Pancreas (tissue), 10 donors: ENCODE data around the gene RIC3. TPM values are rescaled to one million over a fixed set of nuclear protein-coding genes. Genes with fewer than 3 reads are reported as not detected.

Experiments used
- ATAC-seq, 4 donors: fragments of 200-7000 bp; cut with Tn5 transposase; one replicate each; pipeline versions ENCODE4 v1.8.0 to v1.9.1; 2020; ENCODE audit warnings: mild to moderate bottlenecking in 4 of 4, moderate library complexity in 4 of 4
- DNase-seq, 6 donors: peaks; one replicate each; pipeline ENCODE4 v3.0.0-alpha.2; 2020
- FAIRE-seq: peaks from 2 replicates; lab custom pipeline; 2012; peaks lifted over from hg19 to GRCh38; lab: Jason Lieb, UNC
- H3K27ac ChIP-seq, 4 donors: fragments of 200-600 bp; sonication (generic); 1 replicate in 3 of 4; 2 replicates in 1 of 4; pipeline versions ENCODE4 v1.5.0 to v1.8.0; 2020
- H3K27me3 ChIP-seq, 4 donors: fragments of 200-600 bp; one replicate each; pipeline ENCODE4 v1.8.0; 2021
- H3K36me3 ChIP-seq, 3 donors: fragments of 200-600 bp; sonication (generic) in 1 of 3; one replicate each; pipeline versions ENCODE4 v1.5.0 to v1.8.0; 2020 to 2021
- H3K4me1 ChIP-seq, 3 donors: fragments of 200-600 bp; one replicate each; pipeline ENCODE4 v1.8.0; 2021
- H3K4me3 ChIP-seq, 4 donors: fragments of 200-600 bp; sonication (generic) in 2 of 4; one replicate each; pipeline versions ENCODE4 v1.5.0 to v1.8.0; 2020 to 2021
- H3K9me3 ChIP-seq, 4 donors: fragments of 200-600 bp; one replicate each; pipeline ENCODE4 v1.8.0; 2021
- WGBS, 2 donors: extraction: QIAGEN DNeasy Blood & Tissue Kit; methylation state at CpG; one replicate each; pipeline ENCODE4 v1.1.7; 2013; 5-methylcytosine and 5-hydroxymethylcytosine counted together
- intact Hi-C, 3 donors: fragments of 100-400 bp; cut with DNase I; formaldehyde crosslinking; loops; one replicate each; pipeline versions ENCODE4 v1.11.1 to v1.14.2; 2022
- polyA plus RNA-seq, 2 donors: library from polyadenylated mRNA; stranded (reverse); fragments of 200-250 nt; gene quantifications; one replicate each; pipeline ENCODE4 v1.2.3, GENCODE V29; 2013
- total RNA-seq, 6 donors: library from RNA; stranded (reverse); fragmentation: NEBNext Ultra II Directional in 4 of 6; extraction: Animal tissue kit (Norgen Biotek cat#: 25700) in 4 of 6; gene quantifications; one replicate each; pipeline versions ENCODE4 v1.2.1 to v1.2.4, GENCODE V29; 2021 to 2023
- TF ChIP-seq, protein P1 (sequence below), 4 donors: fragments of 200-600 bp; sonication (generic) in 3 of 4; IDR thresholded peaks; one replicate each; pipeline versions ENCODE4 v1.5.0 to v1.8.0; 2021; ENCODE audit warnings: antibody characterized with exemption in 4 of 4
- donor health status: healthy with polysubstance abuse.
- donor health status: DM: no; HTN: no; CAD: no; lungs with moderate emphysema.
- donor health status: DM: no; HTN: no; CAD: no.
- donor health status: control.
- donor health status: control.
- donor health status: Bipolar disorder and iron deficiency.
- donor health status: DM: yes; HTN: yes; CAD: no.
- donor health status: DM: no; HTN: no; CAD: no.
- donor health status: DM: no; HTN: no; CAD: no.
- donor health status: DM: yes; HTN: yes; CAD: no.

The RIC3 gene
- total and polyA plus RNA-seq, 8 donors, result 11.3 to 49.9 (median 18.2) TPM

DNA sequence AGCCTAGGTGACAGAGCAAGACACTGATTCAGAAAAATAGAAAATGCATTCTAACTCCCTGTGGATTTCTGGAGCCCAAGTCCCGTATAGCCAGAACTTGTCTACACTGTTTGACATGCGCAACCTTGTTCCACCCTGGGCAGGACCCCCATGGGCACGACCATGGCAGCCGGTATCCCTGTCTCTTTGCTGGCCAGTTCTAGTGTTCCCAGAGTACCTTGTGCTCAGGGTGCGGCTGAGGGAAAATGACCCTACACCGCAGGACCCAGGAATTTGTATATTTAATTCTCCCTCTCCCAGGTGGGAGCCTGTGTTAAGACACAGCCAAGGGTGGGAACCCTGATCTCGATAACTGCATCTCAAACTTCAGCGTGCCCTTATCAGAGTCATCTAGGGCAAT, 36.7 kb upstream of the RIC3 start:
- intact Hi-C loops, result no loop called here
- no peak for DNase-seq
- peaks cover 0 to 17% (median 2%) of the 10 kb centered on the region in 4 donors for H3K27me3 ChIP-seq
- no peaks in the 10 kb centered on the region for H3K36me3 ChIP-seq
- no peak for ATAC-seq
- H3K4me3 ChIP-seq, result no peak overlapping the region
- peaks cover 0 to 6% (median 3%) of the 10 kb centered on the region in 3 donors for H3K4me1 ChIP-seq
- no peaks in the 10 kb centered on the region for H3K9me3 ChIP-seq
- no peak for FAIRE-seq
- H3K27ac ChIP-seq, result no peak overlapping the region
- WGBS, 2 donors, result 91 to 93% methylated on average over 8 of the region's 8 CpGs
- TF ChIP-seq, protein P1, sequence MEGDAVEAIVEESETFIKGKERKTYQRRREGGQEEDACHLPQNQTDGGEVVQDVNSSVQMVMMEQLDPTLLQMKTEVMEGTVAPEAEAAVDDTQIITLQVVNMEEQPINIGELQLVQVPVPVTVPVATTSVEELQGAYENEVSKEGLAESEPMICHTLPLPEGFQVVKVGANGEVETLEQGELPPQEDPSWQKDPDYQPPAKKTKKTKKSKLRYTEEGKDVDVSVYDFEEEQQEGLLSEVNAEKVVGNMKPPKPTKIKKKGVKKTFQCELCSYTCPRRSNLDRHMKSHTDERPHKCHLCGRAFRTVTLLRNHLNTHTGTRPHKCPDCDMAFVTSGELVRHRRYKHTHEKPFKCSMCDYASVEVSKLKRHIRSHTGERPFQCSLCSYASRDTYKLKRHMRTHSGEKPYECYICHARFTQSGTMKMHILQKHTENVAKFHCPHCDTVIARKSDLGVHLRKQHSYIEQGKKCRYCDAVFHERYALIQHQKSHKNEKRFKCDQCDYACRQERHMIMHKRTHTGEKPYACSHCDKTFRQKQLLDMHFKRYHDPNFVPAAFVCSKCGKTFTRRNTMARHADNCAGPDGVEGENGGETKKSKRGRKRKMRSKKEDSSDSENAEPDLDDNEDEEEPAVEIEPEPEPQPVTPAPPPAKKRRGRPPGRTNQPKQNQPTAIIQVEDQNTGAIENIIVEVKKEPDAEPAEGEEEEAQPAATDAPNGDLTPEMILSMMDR (IDR thresholded peaks at IDR 0.05), result no peak

DNA sequence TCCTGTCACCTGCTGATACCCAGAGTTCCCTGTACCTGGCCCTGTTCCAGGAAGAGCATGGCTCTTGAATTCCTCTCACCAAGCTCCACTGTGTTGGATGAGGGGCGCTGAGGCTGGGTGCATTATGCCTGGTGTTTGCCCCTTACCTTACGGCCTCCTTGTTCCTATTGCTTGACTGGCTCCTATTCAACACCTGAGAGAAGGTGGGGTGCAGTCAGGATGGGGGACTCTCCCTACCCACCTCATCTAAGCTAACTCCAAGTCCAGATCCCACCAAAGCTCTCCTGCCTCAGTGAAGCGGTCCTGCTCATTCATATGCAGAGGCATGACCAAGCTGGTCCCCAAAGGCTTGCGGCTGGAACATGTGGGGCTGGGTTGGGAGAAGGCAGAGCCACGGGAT, 35.8 kb upstream of the RIC3 start:
- intact Hi-C loops, result no loop called here
- FAIRE-seq (no peak), ATAC-seq (no peak), DNase-seq (no peak)
- 51 to 57% methylated on average over 5 of the region's 5 CpGs for WGBS, 2 donors
- Histone ChIP-seq H3K36me3 (no peaks in the 10 kb centered on the region), H3K27ac (no peak overlapping the region), H3K9me3 (no peaks in the 10 kb centered on the region), H3K4me1 (peaks cover 0 to 6% (median 3%) of the 10 kb centered on the region in 3 donors), H3K4me3 (no peak overlapping the region), H3K27me3 (peaks cover 0 to 17% (median 2%) of the 10 kb centered on the region in 4 donors)
- TF ChIP-seq, protein P1 (IDR thresholded peaks at IDR 0.05), result no peak

DNA sequence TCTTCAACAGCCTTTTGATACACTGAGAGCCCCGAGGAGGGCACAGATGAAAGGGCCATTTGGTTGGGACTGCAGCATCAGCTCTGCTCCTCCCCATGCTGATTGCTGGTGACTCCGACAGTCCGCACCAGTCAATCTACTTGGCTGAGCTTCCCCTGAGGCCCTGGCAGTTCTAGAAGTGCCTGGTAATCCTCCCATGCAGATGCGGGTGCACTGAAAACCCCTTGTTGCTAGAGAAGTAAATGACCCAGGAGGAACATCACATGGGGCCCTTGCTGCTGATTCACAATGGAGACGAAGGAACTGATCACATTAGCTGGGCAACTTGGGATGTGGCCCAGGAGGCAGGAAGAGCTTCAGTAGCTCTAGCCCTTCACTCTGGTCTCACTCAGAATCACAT, 35.2 kb upstream of the RIC3 start:
- no peak for FAIRE-seq

DNA sequence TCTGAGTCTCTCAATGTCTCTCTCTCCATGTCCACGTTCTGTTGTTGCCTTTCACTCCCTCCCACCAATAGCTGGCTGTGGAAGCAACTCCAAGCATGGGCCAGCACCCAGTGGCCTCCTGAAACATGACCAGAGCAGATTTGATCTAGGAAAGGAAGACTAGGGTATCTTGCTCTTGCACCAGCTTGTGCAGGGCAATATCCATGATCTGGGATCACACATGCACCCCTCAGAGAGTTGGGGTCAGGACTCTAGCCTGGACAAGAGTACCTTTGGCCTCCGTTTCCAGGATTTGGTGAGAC, 34.5 kb upstream of the RIC3 start:
- no peaks in the 10 kb centered on the region for H3K9me3 ChIP-seq
- intact Hi-C loops, result no loop called here
- no peak overlapping the region for H3K4me3 ChIP-seq
- H3K27ac ChIP-seq, result no peak overlapping the region
- peaks cover 0 to 9% (median 2%) of the 10 kb centered on the region in 4 donors for H3K27me3 ChIP-seq
- no peak for ATAC-seq
- no peaks in the 10 kb centered on the region for H3K36me3 ChIP-seq
- 84 to 91% methylated on average over 2 of the region's 2 CpGs for WGBS, 2 donors
- no peak for DNase-seq
- TF ChIP-seq, protein P1 (IDR thresholded peaks at IDR 0.05), result no peak
- H3K4me1 ChIP-seq, result peaks cover 0 to 6% (median 3%) of the 10 kb centered on the region in 3 donors
- no peak for FAIRE-seq

More for the DNA sequence above, 35.2 kb upstream of the RIC3 start:
- Histone ChIP-seq H3K9me3 (no peaks in the 10 kb centered on the region), H3K27me3 (peaks cover 0 to 15% (median 2%) of the 10 kb centered on the region in 4 donors), H3K4me3 (no peak overlapping the region), H3K27ac (no peak overlapping the region), H3K36me3 (no peaks in the 10 kb centered on the region), H3K4me1 (peaks cover 0 to 6% (median 3%) of the 10 kb centered on the region in 3 donors)
- intact Hi-C loops, result no loop called here
- 70% methylated on average over 5 of the region's 5 CpGs for WGBS, 2 donors
- TF ChIP-seq, protein P1 (IDR thresholded peaks at IDR 0.05), result no peak
- ATAC-seq (no peak), DNase-seq (no peak)

DNA sequence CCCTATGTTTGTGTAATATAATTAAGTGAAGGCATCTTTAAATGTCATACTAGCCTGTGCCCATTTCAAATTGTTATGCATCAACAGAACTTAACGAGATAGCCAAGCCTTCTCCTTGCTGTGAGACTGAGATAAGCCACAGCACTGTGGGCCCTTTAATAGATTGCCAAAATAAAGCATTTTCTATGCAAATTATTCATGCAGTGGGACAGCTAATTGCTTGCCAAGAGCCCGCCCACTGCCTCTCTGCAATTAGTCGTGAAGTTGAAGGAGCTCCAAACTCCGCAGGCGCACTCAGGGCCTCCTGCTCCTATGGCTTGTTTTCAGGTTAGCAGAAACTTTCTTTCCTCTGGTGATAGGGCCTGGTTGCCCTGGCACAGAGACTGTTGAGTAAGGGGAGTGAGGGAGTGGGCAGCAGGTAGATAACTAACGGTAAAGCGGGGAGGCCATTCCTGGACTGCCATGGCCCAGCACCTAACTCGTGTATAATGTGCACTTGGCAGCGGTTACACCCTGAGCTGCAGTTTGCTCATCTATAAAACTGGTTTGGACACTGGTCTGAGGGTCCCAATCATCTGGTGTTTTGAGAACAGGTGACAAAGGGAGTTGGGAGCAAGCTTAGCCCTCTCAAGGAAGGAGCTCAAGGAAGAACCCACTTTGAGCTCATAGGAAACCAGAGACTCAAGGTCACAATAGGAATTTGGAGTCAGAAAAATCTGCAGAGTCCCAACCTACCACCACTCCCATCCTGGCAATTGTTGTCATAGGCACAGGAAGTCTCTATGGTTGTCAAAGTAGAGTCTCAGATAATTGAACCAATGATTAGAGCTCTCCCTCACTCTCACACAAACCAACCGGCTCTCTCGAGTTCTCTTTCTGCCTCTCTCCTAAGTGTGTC, 33.9 kb upstream of the RIC3 start:
- Histone ChIP-seq H3K9me3 (no peaks in the 10 kb centered on the region), H3K36me3 (no peaks in the 10 kb centered on the region), H3K27me3 (peaks cover 0 to 6% (median 2%) of the 10 kb centered on the region in 4 donors), H3K4me1 (peaks cover 0 to 6% (median 3%) of the 10 kb centered on the region in 3 donors), H3K27ac (no peak overlapping the region), H3K4me3 (no peak overlapping the region)
- intact Hi-C loops, result no loop called here
- DNase-seq, result no peak
- 85 to 88% methylated on average over 11 of the region's 11 CpGs for WGBS, 2 donors
- FAIRE-seq, result no peak
- TF ChIP-seq, protein P1 (IDR thresholded peaks at IDR 0.05), result no peak
- ATAC-seq, result no peak
